GM13976 (cell line): ENCODE data around the gene RAP2A.

ENCODE experiments used
- DNase-seq: peaks from one replicate; pipeline ENCODE4 v3.0.0; 2012; ENCODE audit warnings: low spot score
- in situ Hi-C: fragments of 300-500 bp; cut with MboI; formaldehyde crosslinking; loops from one replicate; pipeline ENCODE4 v1.12.0; 2022; ENCODE audit warnings: low sequenced_read_pairs, mixed read lengths, inconsistent platforms; ENCODE audit not compliant: unreplicated experiment
- TF ChIP-seq, protein P1 (sequence below): IDR thresholded peaks from 2 replicates; pipeline ENCODE4 v1.5.1; 2012; ENCODE audit warnings: borderline replicate concordance, mild to moderate bottlenecking; ENCODE audit not compliant: insufficient read depth; ENCODE audit errors: extremely low read depth, missing control alignments, control extremely low read depth

RAP2A gene

DNA sequence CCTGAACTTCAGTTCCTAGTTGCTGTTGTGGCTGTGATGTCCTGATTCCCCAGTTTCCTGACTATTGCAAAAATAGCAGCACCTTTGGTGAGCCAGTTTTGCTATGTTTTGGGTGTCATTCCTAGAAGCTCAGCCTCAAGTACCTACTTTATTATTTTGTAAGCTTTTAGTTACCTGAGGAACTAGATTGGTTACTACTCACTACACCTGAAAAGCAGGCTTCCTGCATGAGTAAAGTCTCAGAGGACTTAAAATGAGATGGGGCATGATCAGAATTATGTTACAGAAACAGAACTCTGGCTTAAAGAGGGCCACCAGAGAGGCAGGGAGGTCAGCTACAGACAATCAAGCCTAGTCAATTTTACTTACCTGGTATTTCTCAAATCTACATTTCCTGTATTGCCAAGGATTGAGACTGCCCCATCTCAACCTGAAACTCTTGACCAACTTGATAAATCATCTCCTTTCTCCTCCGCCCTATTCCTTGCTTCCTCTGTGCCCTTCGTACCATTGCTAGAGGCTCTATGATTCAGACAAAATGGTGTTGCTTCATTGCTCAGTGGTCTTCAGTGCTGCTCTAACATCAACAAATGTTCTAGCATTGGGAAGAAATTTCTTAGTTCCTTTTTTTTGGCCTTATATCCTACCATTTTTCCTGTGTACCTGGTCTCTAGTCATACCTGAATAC lies 58.9 kb downstream of the RAP2A start:
- no peak for DNase-seq
- in situ Hi-C loops = no loop called here
- TF ChIP-seq, protein P1, sequence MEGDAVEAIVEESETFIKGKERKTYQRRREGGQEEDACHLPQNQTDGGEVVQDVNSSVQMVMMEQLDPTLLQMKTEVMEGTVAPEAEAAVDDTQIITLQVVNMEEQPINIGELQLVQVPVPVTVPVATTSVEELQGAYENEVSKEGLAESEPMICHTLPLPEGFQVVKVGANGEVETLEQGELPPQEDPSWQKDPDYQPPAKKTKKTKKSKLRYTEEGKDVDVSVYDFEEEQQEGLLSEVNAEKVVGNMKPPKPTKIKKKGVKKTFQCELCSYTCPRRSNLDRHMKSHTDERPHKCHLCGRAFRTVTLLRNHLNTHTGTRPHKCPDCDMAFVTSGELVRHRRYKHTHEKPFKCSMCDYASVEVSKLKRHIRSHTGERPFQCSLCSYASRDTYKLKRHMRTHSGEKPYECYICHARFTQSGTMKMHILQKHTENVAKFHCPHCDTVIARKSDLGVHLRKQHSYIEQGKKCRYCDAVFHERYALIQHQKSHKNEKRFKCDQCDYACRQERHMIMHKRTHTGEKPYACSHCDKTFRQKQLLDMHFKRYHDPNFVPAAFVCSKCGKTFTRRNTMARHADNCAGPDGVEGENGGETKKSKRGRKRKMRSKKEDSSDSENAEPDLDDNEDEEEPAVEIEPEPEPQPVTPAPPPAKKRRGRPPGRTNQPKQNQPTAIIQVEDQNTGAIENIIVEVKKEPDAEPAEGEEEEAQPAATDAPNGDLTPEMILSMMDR = no peak

DNA sequence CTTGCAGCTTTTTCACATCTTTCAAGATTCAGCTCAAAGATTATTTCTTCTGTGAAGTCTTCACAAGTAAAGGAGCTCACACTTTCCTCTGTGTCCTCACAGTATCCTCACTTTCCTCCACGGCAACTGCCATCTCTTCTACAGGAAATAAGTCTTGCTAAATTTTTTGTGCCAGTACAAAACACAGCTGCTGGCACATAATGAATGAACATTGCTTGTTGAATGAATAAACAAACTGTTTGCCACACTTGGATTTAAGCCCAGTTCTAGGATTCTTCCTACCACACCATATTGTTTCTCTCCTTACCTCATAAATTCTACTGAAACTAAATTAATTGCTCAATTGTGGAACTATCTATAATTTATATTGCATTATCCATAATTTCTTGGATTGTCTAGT lies 59.5 kb downstream of the RAP2A start:
- TF ChIP-seq, protein P1 = no peak
- no peak for DNase-seq
- in situ Hi-C loops = no loop called here

DNA sequence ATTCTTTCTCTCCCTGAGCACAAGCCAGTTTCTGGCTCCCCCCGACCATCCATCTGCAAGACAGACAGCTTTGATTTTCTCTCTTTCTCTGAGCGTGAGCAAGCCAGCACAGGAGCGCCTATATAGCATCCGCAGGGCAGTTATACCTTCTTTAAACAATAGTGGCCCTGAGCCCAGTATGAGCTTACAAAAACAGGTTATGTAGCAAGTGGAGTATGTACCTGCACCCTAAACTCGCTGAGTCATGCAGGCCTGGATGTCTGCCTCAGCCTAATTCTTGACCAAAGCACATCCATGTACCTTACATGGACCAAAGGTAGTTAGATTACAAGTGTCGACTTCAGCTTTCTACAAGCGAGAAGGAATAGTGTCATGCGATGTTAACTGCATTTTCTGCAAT lies 61.7 kb downstream of the RAP2A start:
- TF ChIP-seq, protein P1 = no peak
- DNase-seq = no peak
- in situ Hi-C loops = no loop called here

DNA sequence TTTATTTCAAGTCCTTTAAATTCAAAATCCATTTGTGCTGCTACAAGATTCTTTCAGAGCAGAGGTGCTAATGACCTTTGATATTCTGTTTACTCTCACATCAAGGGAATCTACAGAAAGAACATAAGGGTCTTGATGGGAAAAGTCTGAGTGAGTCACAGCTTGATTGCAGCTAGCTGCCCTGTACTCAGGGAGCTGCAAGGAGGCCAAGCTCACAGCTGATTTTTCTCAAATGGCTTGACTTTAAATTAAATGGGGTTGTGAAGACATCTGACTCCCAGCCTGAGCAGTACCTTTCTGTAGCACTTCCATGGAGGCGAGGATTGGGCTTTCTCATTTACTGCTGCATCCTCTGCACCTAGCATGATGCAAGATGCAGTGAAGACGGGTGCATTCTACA lies 62.5 kb downstream of the RAP2A start:
- in situ Hi-C loops = no loop called here
- TF ChIP-seq, protein P1 = no peak

DNA sequence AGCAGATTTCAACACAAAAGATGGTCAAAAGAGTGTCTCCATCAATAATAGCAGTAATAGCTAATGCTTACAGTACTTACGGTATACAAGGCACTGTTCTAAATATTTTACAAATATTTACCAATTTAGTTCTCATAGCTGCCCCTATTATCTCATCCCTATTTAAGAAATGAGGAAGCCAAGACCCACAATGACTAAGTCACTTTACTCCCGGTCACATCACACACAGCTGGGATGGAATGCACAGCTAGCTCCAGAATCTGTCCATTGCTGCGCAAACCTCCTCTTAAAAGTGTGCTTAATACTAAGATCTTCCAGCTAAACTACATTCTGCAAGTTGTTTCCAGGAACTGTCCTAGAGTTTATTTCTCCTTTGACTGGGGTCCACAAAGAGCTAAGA lies 63.4 kb downstream of the RAP2A start:
- in situ Hi-C loops = no loop called here
- DNase-seq = no peak
- TF ChIP-seq, protein P1 = no peak

More for the DNA sequence above, 62.5 kb downstream of the RAP2A start:
- DNase-seq = no peak

DNA sequence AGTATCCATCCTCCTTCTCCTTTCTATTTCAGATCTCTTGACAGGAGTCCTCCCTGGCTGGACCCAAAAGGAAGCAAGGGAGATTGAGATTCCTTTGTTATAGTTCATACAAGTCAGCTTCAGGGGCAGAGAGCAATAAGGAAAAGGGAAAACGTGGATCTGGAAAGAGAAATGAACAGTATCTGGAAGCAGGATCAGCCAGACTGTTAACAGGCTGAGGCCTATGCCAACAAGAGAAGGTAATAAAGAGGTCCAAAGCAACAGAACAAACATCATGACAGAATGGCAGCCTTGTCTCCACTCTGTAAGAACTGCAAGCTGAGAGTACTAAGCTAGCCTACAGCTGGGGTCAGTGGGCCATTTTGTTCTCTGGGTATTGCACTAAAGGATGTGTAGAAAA lies 64.5 kb downstream of the RAP2A start:
- DNase-seq = no peak
- in situ Hi-C loops = no loop called here
- TF ChIP-seq, protein P1 = no peak
